Loucy (cell line): ENCODE results near the gene TBC1D8B.

Source experiments
- H2AFZ ChIP-seq: fragments of 200-600 bp; sonication (generic); 2 replicates; pipeline ENCODE4 v1.6.0; 2016; ENCODE audit warnings: antibody characterized with exemption, mild to moderate bottlenecking, low read length, moderate library complexity
- H3F3A ChIP-seq: fragments of 200-600 bp; 2 replicates; pipeline ENCODE4 v1.6.0; 2016; ENCODE audit warnings: antibody characterized with exemption, low read depth, mild to moderate bottlenecking
- H3K27me3 ChIP-seq: fragments of 200-600 bp; sonication (generic); 2 replicates; pipeline ENCODE4 v1.6.1; 2014; ENCODE audit warnings: low read length, mild to moderate bottlenecking; ENCODE audit not compliant: insufficient read depth, poor library complexity, severe bottlenecking
- H3K36me3 ChIP-seq: fragments of 200-600 bp; sonication (generic); 2 replicates; pipeline ENCODE4 v1.6.1; 2016; ENCODE audit warnings: low read length; ENCODE audit not compliant: insufficient read depth
- H3K4me1 ChIP-seq: fragments of 200-600 bp; sonication (generic); 2 replicates; pipeline ENCODE4 v1.5.1; 2014; ENCODE audit warnings: low read length, mild to moderate bottlenecking; ENCODE audit not compliant: insufficient read depth, poor library complexity, severe bottlenecking
- H3K4me2 ChIP-seq: fragments of 200-600 bp; sonication (generic); 2 replicates; pipeline ENCODE4 v1.6.0; 2014; ENCODE audit warnings: antibody characterized with exemption, low read length, low read depth, mild to moderate bottlenecking; ENCODE audit not compliant: poor library complexity, severe bottlenecking
- H3K4me3 ChIP-seq: fragments of 200-600 bp; sonication (generic); 2 replicates; pipeline ENCODE4 v1.5.1; 2014; ENCODE audit warnings: low read length, mild to moderate bottlenecking, mixed read lengths; ENCODE audit not compliant: poor library complexity, severe bottlenecking
- H3K79me2 ChIP-seq: fragments of 200-600 bp; sonication (generic); 2 replicates; pipeline ENCODE4 v1.6.1; 2014; ENCODE audit warnings: low read length; ENCODE audit not compliant: insufficient read depth
- H3K9ac ChIP-seq: fragments of 200-600 bp; sonication (generic); 2 replicates; pipeline ENCODE4 v1.6.0; 2014; ENCODE audit warnings: mild to moderate bottlenecking, low read depth, low read length, moderate library complexity; ENCODE audit not compliant: poor library complexity, severe bottlenecking
- H3K9me2 ChIP-seq: fragments of 200-600 bp; sonication (generic); replicated peaks from 2 replicates; pipeline ENCODE4 v1.6.1; 2016; ENCODE audit warnings: low read depth, low read length, mixed read lengths
- H3K9me3 ChIP-seq: fragments of 200-600 bp; sonication (generic); 2 replicates; pipeline ENCODE4 v1.6.1; 2014; ENCODE audit warnings: mild to moderate bottlenecking, antibody characterized with exemption, low read length, low read depth; ENCODE audit not compliant: insufficient read depth
- H4K20me1 ChIP-seq: fragments of 200-600 bp; sonication (generic); 2 replicates; pipeline ENCODE4 v1.6.0; 2014; ENCODE audit warnings: antibody characterized with exemption, low read length, mild to moderate bottlenecking; ENCODE audit not compliant: insufficient read depth, poor library complexity, severe bottlenecking
- EZH2phosphoT487 ChIP-seq: fragments of 200-600 bp; IDR thresholded peaks from 2 replicates; pipeline ENCODE4 v1.6.1; 2018; ENCODE audit warnings: antibody characterized with exemption, mild to moderate bottlenecking, moderate library complexity, borderline replicate concordance
- TF ChIP-seq, protein P1 (sequence below): fragments of 200-600 bp; sonication (generic); conservative IDR thresholded peaks from 2 replicates; pipeline ENCODE4 v1.5.1; 2014; ENCODE audit warnings: mild to moderate bottlenecking, antibody characterized with exemption, low read length

TBC1D8B gene

DNA sequence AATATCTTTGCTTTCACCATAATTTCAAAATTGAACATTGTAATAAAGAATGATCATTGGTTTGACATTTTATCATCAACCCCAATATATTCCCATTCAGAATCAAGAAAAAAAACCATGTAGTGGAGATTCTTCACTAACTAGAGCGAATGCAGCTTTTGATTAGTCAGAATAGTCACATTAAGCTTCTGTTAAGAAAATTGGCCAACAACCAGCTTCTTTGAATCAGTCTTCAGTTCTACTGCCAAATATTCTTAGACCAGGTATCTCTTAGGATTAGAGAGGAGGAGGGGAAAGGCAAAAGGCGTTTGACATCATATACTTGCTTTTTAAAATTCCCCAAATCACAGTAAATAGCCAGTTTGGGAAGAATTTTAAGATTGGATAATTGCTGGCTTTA lies 22.2 kb upstream of the TBC1D8B start:
- Histone ChIP-seq H3K4me3 (no peak overlapping the region), H3K79me2 (no peaks in the 10 kb centered on the region), H3K27me3 (no peaks in the 10 kb centered on the region)

DNA sequence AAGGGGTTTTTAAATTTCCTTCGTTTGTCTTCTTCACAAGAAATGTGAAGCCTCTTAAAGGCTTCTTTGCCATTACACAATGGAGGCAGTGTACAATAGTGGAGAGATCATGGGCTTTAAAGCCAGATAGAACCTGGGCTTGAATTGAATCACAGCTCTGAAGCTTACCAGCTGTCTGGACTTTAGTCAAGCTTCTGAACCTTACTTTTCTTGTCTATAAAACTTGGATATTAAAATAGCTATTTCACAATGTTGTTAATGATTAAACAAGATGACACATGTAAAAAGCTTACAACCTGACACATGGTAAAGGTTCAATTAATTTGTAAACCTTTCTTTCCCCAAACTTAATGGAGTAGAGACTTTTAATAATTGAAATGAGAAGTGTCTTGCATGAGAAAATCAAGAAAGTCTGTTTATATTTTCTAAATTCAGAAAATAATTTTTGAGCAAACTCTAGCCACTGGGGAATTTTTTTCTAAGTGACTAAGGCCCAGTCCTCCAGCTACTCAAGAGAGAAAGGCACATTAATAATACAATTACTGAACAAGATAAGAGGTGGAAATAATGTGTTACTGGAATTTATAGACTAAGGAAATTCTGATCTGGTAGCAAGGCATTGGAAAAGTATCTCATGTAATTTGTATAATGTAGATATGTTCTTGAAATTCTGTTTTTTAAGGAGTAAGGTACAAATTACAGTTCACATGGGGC lies 21.7 kb upstream of the TBC1D8B start:
- Histone ChIP-seq H3K36me3 (no peaks in the 10 kb centered on the region), H4K20me1 (no peaks in the 10 kb centered on the region), H3K9me3 (no peaks in the 10 kb centered on the region), H3K27me3 (no peaks in the 10 kb centered on the region), H3K9ac (no peak overlapping the region), H3F3A (no peaks in the 10 kb centered on the region), H3K4me1 (no peaks in the 10 kb centered on the region), H3K9me2 (no peaks in the 10 kb centered on the region), H3K79me2 (no peaks in the 10 kb centered on the region), H3K4me3 (no peak overlapping the region), H3K4me2 (no peak overlapping the region), H2AFZ (no peak overlapping the region)
- TF ChIP-seq EZH2phosphoT487: no peak
- TF ChIP-seq, protein P1, sequence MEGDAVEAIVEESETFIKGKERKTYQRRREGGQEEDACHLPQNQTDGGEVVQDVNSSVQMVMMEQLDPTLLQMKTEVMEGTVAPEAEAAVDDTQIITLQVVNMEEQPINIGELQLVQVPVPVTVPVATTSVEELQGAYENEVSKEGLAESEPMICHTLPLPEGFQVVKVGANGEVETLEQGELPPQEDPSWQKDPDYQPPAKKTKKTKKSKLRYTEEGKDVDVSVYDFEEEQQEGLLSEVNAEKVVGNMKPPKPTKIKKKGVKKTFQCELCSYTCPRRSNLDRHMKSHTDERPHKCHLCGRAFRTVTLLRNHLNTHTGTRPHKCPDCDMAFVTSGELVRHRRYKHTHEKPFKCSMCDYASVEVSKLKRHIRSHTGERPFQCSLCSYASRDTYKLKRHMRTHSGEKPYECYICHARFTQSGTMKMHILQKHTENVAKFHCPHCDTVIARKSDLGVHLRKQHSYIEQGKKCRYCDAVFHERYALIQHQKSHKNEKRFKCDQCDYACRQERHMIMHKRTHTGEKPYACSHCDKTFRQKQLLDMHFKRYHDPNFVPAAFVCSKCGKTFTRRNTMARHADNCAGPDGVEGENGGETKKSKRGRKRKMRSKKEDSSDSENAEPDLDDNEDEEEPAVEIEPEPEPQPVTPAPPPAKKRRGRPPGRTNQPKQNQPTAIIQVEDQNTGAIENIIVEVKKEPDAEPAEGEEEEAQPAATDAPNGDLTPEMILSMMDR: no peak

More for the DNA sequence above, 22.2 kb upstream of the TBC1D8B start:
- Histone ChIP-seq H3K36me3 (no peaks in the 10 kb centered on the region), H3K4me2 (no peak overlapping the region), H3K9me3 (no peaks in the 10 kb centered on the region), H4K20me1 (no peaks in the 10 kb centered on the region), H3K9me2 (no peaks in the 10 kb centered on the region), H3K9ac (no peak overlapping the region), H3F3A (no peaks in the 10 kb centered on the region), H3K4me1 (no peaks in the 10 kb centered on the region), H2AFZ (no peak overlapping the region)
- TF ChIP-seq, protein P1: no peak
- no peak for TF ChIP-seq EZH2phosphoT487

GRCh38 chrX:106783716-106784115 lies 18.8 kb upstream of the TBC1D8B start:
- Histone ChIP-seq H3K79me2 (no peaks in the 10 kb centered on the region), H3K9me2 (no peaks in the 10 kb centered on the region), H3K9ac (no peak overlapping the region), H3K36me3 (no peaks in the 10 kb centered on the region), H3K4me2 (no peak overlapping the region), H3K27me3 (no peaks in the 10 kb centered on the region), H2AFZ (no peak overlapping the region), H3F3A (no peaks in the 10 kb centered on the region), H4K20me1 (no peaks in the 10 kb centered on the region), H3K4me3 (no peak overlapping the region), H3K4me1 (no peaks in the 10 kb centered on the region), H3K9me3 (no peaks in the 10 kb centered on the region)
- no peak for TF ChIP-seq EZH2phosphoT487
- TF ChIP-seq, protein P1: no peak
